Small intestine (tissue), 7 donors: ENCODE measurements around the gene KRTAP10-10. TPM values are rescaled to one million over a fixed set of nuclear protein-coding genes. Genes with fewer than 3 reads are reported as not detected.

Source experiments
- DNase-seq, 2 donors: peaks; one replicate each; pipeline versions ENCODE4 v3.0.0 to v3.0.0-alpha.2; 2013
- FAIRE-seq: peaks from 2 replicates; lab custom pipeline; 2012; peaks lifted over from hg19 to GRCh38; lab: Jason Lieb, UNC
- H3K27ac ChIP-seq, 3 donors: one replicate each; pipeline ENCODE4 v1.5.1; 2013; ENCODE audit warnings: low read length in 2 of 3, mild to moderate bottlenecking in 2 of 3, control low read depth in 1 of 3, inconsistent platforms in 1 of 3, low read depth in 1 of 3, moderate library complexity in 1 of 3
- H3K27me3 ChIP-seq, 3 donors: one replicate each; pipeline ENCODE4 v1.6.1; 2013; ENCODE audit warnings: low read length in 3 of 3, inconsistent platforms in 1 of 3; ENCODE audit not compliant: control insufficient read depth in 3 of 3, insufficient read depth in 3 of 3
- H3K36me3 ChIP-seq, 3 donors: one replicate each; pipeline ENCODE4 v1.6.1; 2013; ENCODE audit warnings: low read length in 3 of 3, inconsistent platforms in 1 of 3, low read depth in 1 of 3, mild to moderate bottlenecking in 1 of 3, moderate library complexity in 1 of 3; ENCODE audit not compliant: control insufficient read depth in 3 of 3, insufficient read depth in 2 of 3
- H3K4me1 ChIP-seq, 3 donors: one replicate each; pipeline ENCODE4 v1.6.1; 2013; ENCODE audit warnings: low read length in 2 of 3, inconsistent platforms in 1 of 3, low read depth in 1 of 3, mild to moderate bottlenecking in 1 of 3, moderate library complexity in 1 of 3; ENCODE audit not compliant: control insufficient read depth in 3 of 3, insufficient read depth in 2 of 3
- H3K4me3 ChIP-seq, 3 donors: one replicate each; pipeline ENCODE4 v1.5.1; 2013; ENCODE audit warnings: low read length in 3 of 3, control low read depth in 1 of 3, inconsistent platforms in 1 of 3, low read depth in 1 of 3, mild to moderate bottlenecking in 1 of 3, moderate library complexity in 1 of 3
- H3K9me3 ChIP-seq, 2 donors: one replicate each; pipeline ENCODE4 v1.6.1; 2013; ENCODE audit warnings: low read depth in 1 of 2, low read length in 1 of 2; ENCODE audit not compliant: control insufficient read depth in 2 of 2, insufficient read depth in 1 of 2
- WGBS, 3 donors: extraction: QIAGEN DNeasy Blood & Tissue Kit; methylation state at CpG; one replicate each; pipeline ENCODE4 v1.1.7; 2013; 5-methylcytosine and 5-hydroxymethylcytosine counted together
- polyA plus RNA-seq, 4 donors: library from polyadenylated mRNA; stranded (reverse) in 3 of 4; unstranded in 1 of 4; fragments of 200-250 nt in 3 of 4; fragments of 120-200 nt in 1 of 4; gene quantifications; one replicate each; pipeline versions ENCODE4 v1.2.1 to v1.2.3, GENCODE V29; 2013
- donor health status: healthy with polysubstance abuse.
- donor health status: control.
- donor health status: control.
- donor health status: Bipolar disorder and iron deficiency.
- donor health status: healthy.

The KRTAP10-10 gene
- polyA plus RNA-seq, 4 donors = not detected

- Histone ChIP-seq H3K4me1 (no peaks in the 10 kb centered on the region), H3K4me3 (no peak overlapping the region), H3K9me3 (peaks cover 0 to 3% of the 10 kb centered on the region in 2 donors), H3K36me3 (no peaks in the 10 kb centered on the region), H3K27me3 (peaks cover 0 to 2% (median 0%) of the 10 kb centered on the region in 3 donors), H3K27ac (no peak overlapping the region)
- FAIRE-seq (no peak), DNase-seq (no peak)
- 83 to 85% (median 83%) methylated on average over 18 of the region's 18 CpGs for WGBS, 3 donors
Measured at GRCh38 chr21:44649521-44650100, 12.5 kb downstream of the KRTAP10-10 start.

GRCh38 chr21:44650265-44650972 lies 13.3 kb downstream of the KRTAP10-10 start:
- Histone ChIP-seq H3K36me3 (no peaks in the 10 kb centered on the region), H3K27me3 (peaks cover 0 to 2% (median 0%) of the 10 kb centered on the region in 3 donors), H3K27ac (no peak overlapping the region), H3K4me1 (no peaks in the 10 kb centered on the region), H3K9me3 (peaks cover 0 to 3% of the 10 kb centered on the region in 2 donors), H3K4me3 (no peak overlapping the region)
- 84 to 91% (median 88%) methylated on average over 20 of the region's 20 CpGs for WGBS, 3 donors
- no peak for DNase-seq
- FAIRE-seq = no peak

GRCh38 chr21:44650973-44651675 lies 14.0 kb downstream of the KRTAP10-10 start:
- H3K4me1 ChIP-seq = no peaks in the 10 kb centered on the region
- no peak for DNase-seq
- H3K27me3 ChIP-seq = peaks cover 0 to 2% (median 0%) of the 10 kb centered on the region in 3 donors
- peaks cover 0 to 7% of the 10 kb centered on the region in 2 donors for H3K9me3 ChIP-seq
- no peak for FAIRE-seq
- 81 to 89% (median 84%) methylated on average over 12 of the region's 12 CpGs for WGBS, 3 donors
- H3K27ac ChIP-seq = no peak overlapping the region
- H3K4me3 ChIP-seq = no peak overlapping the region
- H3K36me3 ChIP-seq = no peaks in the 10 kb centered on the region

- 45 to 70% (median 59%) methylated on average over 14 of the region's 14 CpGs for WGBS, 3 donors
- H3K27me3 ChIP-seq = peaks cover 0 to 2% (median 0%) of the 10 kb centered on the region in 3 donors
- no peak overlapping the region for H3K27ac ChIP-seq
- DNase-seq = no peak
- peaks cover 1 to 11% of the 10 kb centered on the region in 2 donors for H3K9me3 ChIP-seq
- H3K4me1 ChIP-seq = peaks cover 0 to 2% (median 0%) of the 10 kb centered on the region in 3 donors
- no peaks in the 10 kb centered on the region for H3K36me3 ChIP-seq
- H3K4me3 ChIP-seq = no peak overlapping the region
- no peak for FAIRE-seq
Measured at GRCh38 chr21:44653123-44653522, 16.0 kb downstream of the KRTAP10-10 start.

GRCh38 chr21:44653656-44654575 lies 16.8 kb downstream of the KRTAP10-10 start:
- Histone ChIP-seq H3K27me3 (no peaks in the 10 kb centered on the region), H3K27ac (no peak overlapping the region), H3K4me1 (peaks cover 0 to 3% (median 0%) of the 10 kb centered on the region in 3 donors), H3K36me3 (no peaks in the 10 kb centered on the region), H3K4me3 (no peak overlapping the region), H3K9me3 (peaks cover 1 to 11% of the 10 kb centered on the region in 2 donors)
- no peak for DNase-seq
- 68 to 74% (median 69%) methylated on average over 17 of the region's 17 CpGs for WGBS, 3 donors
- FAIRE-seq = no peak

- Histone ChIP-seq H3K36me3 (no peaks in the 10 kb centered on the region), H3K4me3 (no peak within 1 kb of the TSS), H3K4me1 (peaks cover 0 to 3% (median 0%) of the 10 kb centered on the region in 3 donors), H3K9me3 (peaks cover 1 to 11% of the 10 kb centered on the region in 2 donors), H3K27me3 (no peaks in the 10 kb centered on the region), H3K27ac (no peak within 1 kb of the TSS)
- FAIRE-seq (no peak), DNase-seq (no peak)
- WGBS, 3 donors = 69 to 71% (median 70%) methylated on average over 9 of the region's 9 CpGs
Measured at GRCh38 chr21:44654576-44655175, 17.5 kb downstream of the KRTAP10-10 start, which contains the start of gene KRTAP12-4. KRTAP12-4 (minus strand) TSS chr21:44654659; CDS start chr21:44654614, 45 bp downstream.

GRCh38 chr21:44656868-44657267 lies 19.7 kb downstream of the KRTAP10-10 start:
- DNase-seq (no peak), FAIRE-seq (no peak)

More at GRCh38 chr21:44656868-44657267, 19.7 kb downstream of the KRTAP10-10 start:
- H3K27me3 ChIP-seq = no peaks in the 10 kb centered on the region
- peaks cover 1 to 11% of the 10 kb centered on the region in 2 donors for H3K9me3 ChIP-seq
- H3K4me3 ChIP-seq = no peak overlapping the region
- WGBS, 3 donors = 23 to 66% (median 29%) methylated on average over 1 of the region's 1 CpG
- no peaks in the 10 kb centered on the region for H3K36me3 ChIP-seq
- peak overlapping the region in 2 of 3 donors; percentile 50 to 83 for H3K27ac ChIP-seq
- H3K4me1 ChIP-seq = peaks cover 0 to 3% (median 0%) of the 10 kb centered on the region in 3 donors
